Omental fat pad (tissue), 4 donors: ENCODE results near the gene C1QTNF9B. TPM values are rescaled to one million over a fixed set of nuclear protein-coding genes. Genes with fewer than 3 reads are reported as not detected.
A peak's percentile ranks its signal among the peaks of the same experiment; 100 is the strongest.

Source experiments
- ATAC-seq: fragments of 150-250 bp; one replicate; pipeline ENCODE4 v1.9.1; 2016; ENCODE audit warnings: mild to moderate bottlenecking, moderate library complexity; ENCODE audit not compliant: low FRiP score
- DNase-seq: peaks from one replicate; pipeline ENCODE4 v3.0.0-alpha.2; 2019; ENCODE audit warnings: low spot score
- total RNA-seq, 4 donors: library from RNA; depleted of rRNA; stranded (reverse); fragments of >200 nt; gene quantifications; one replicate each; pipeline ENCODE4 v1.1.0, GENCODE V29; 2016
- TF ChIP-seq, protein P1 (sequence below), 3 donors: fragments of 450-650 bp; IDR thresholded peaks; one replicate each; pipeline ENCODE4 v1.5.1; 2016 to 2017; ENCODE audit warnings: antibody characterized with exemption in 3 of 3, mild to moderate bottlenecking in 3 of 3, moderate library complexity in 2 of 3

C1QTNF9B gene
- total RNA-seq, 4 donors from 2014 or later: not detected

- TF ChIP-seq, protein P1, sequence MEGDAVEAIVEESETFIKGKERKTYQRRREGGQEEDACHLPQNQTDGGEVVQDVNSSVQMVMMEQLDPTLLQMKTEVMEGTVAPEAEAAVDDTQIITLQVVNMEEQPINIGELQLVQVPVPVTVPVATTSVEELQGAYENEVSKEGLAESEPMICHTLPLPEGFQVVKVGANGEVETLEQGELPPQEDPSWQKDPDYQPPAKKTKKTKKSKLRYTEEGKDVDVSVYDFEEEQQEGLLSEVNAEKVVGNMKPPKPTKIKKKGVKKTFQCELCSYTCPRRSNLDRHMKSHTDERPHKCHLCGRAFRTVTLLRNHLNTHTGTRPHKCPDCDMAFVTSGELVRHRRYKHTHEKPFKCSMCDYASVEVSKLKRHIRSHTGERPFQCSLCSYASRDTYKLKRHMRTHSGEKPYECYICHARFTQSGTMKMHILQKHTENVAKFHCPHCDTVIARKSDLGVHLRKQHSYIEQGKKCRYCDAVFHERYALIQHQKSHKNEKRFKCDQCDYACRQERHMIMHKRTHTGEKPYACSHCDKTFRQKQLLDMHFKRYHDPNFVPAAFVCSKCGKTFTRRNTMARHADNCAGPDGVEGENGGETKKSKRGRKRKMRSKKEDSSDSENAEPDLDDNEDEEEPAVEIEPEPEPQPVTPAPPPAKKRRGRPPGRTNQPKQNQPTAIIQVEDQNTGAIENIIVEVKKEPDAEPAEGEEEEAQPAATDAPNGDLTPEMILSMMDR (IDR thresholded peaks at IDR 0.05): no peak
- ATAC-seq (no peak), DNase-seq (no peak)
Observed at GRCh38 chr13:23876265-23876664, 21.0 kb downstream of the C1QTNF9B start.

DNA sequence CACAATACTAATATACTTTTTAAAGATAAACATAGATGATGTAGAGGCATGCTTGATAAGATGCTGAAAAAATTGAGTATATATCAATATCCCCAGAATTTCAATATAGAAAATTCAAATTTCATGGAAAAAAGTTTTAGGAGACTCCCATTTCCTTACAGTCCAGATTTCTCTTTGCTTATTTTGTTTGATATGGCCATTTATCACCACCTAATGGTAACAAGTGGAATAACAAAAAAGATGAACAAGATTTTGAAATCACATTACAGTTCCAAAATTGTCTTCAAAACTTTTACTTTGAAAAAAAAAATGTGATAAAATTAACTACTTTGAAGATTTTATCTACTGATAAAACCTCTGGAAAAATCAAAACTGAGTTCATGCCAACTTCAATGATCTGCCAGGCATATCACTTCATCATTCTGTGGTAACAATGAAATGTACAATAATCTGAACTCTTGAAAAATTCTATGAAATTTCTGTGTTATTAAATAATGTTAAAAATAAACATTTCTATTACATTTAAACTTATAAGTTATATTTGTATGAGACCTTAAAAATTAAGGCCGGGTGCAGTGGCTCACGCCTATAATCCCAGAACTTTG is 25.6 kb downstream of the C1QTNF9B start:
- no peak for ATAC-seq
- TF ChIP-seq, protein P1 (IDR thresholded peaks at IDR 0.05): no peak

GRCh38 chr13:23870356-23871140 is 26.8 kb downstream of the C1QTNF9B start:
- ATAC-seq (no peak), DNase-seq (no peak)
- TF ChIP-seq, protein P1 (IDR thresholded peaks at IDR 0.05): no peak

More for the DNA sequence above, 25.6 kb downstream of the C1QTNF9B start:
- DNase-seq: no peak

- TF ChIP-seq, protein P1 (IDR thresholded peaks at IDR 0.05): no peak
- DNase-seq: no peak
- ATAC-seq: no peak
Observed at GRCh38 chr13:23868521-23868920, 28.8 kb downstream of the C1QTNF9B start.

GRCh38 chr13:23867027-23867491 is 30.2 kb downstream of the C1QTNF9B start:
- DNase-seq (no peak), ATAC-seq (peak; percentile 14)
- TF ChIP-seq, protein P1 (IDR thresholded peaks at IDR 0.05): no peak

DNA sequence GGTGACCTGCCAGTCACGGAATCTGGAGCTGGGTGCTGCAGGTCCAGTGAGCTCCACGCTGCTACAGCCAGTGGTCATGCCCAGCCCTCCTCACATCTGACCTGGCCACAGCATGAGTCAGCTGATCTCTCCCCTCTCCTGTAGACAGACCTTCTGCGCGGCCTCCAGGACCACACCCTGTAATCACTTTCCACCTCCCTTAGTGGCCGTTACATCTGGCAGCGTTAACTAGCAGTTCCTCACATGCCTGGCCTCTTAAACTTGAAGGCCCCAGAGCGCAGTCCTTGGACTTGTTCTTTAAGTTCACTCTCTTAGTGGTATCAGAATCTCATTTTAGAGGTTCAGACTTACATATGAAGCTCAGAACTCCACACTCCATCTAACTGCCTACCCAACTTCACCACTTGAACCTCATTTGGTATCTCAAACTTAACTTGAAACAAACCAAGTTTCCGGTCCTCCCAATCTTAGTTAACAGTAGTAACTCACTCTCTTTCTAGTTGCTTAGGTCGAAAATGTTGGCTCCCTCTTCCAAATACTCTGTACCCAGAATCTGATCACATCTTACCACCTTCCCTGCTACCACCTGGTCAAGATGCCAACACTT is 30.8 kb downstream of the C1QTNF9B start:
- DNase-seq: no peak
- TF ChIP-seq, protein P1 (IDR thresholded peaks at IDR 0.05): no peak
- no peak for ATAC-seq
